A673 (cell line): ENCODE results near the gene MRPL44.

Experiments
- CTCF ChIP-seq: fragments of 300-800, 200-600 bp; sonication (generic); conservative IDR thresholded peaks from 2 replicates; pipeline ENCODE4 v1.5.1; 2017; ENCODE audit warnings: low read depth, mild to moderate bottlenecking, antibody characterized with exemption, low read length, moderate library complexity, mixed read lengths
- EZH2 ChIP-seq: fragments of 200-600 bp; sonication (generic); IDR thresholded peaks from 2 replicates; pipeline ENCODE4 v1.6.1; 2017; ENCODE audit warnings: borderline replicate concordance, low read depth, mild to moderate bottlenecking, mixed read lengths, antibody characterized with exemption, low read length; ENCODE audit not compliant: poor library complexity, severe bottlenecking

- no peak for TF ChIP-seq CTCF
- TF ChIP-seq EZH2: no peak
These were observed 11.5 kb upstream of the MRPL44 start for GRCh38 chr2:223945755-223946154.
